HG03064 (cell line): ENCODE measurements around the gene MT1F.
"Not testable (repeated sequence)": the region's sequence is repeated elsewhere in the genome, so short reads cannot be mapped to it uniquely, and the experiment has no call there.

Source experiments
- ATAC-seq: cut with Tn5 transposase; IDR thresholded peaks from one replicate; pipeline ENCODE4 v1.9.1; 2021; ENCODE audit warnings: low read depth; ENCODE audit not compliant: unreplicated experiment

Gene MT1F

DNA sequence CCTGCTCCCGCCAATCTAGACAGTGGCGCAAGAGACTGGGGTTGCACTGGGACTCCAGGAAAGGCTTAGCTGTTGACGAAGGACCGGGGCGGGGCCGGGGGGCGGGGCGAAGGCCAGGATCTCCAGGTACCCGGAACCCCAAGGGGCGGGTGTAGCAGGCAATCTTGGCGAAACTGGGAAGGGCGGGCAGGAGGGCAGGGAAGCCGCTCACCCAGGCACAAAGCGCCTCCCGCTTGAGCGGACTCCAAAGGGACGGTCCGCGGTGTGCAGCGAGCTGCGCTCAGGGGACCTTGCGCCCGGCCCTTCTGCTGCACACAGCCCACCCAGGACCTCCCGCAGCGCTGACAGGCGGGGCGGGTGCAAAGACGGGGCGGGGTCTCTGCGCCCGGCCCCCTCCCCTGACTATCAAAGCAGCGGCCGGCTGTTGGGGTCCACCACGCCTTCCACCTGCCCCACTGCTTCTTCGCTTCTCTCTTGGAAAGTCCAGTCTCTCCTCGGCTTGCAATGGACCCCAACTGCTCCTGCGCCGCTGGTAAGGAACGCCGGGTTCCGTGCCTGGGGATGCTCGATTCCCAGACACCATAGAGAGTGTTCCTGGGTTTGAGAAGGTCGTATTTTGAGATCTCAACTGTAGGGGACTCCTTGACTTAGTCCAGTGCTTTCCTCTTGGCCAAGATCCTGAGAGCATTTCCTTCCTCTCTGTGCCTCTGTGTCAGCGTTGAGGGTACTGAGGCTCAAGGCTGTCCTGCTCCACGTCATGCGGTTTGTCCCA, at the start of gene MT1F:
Gene MT1F (plus strand): TSS at position 405 of the 772 bp plus-strand sequence. CDS start 100 bp downstream, at position 505.
- no peak for ATAC-seq

DNA sequence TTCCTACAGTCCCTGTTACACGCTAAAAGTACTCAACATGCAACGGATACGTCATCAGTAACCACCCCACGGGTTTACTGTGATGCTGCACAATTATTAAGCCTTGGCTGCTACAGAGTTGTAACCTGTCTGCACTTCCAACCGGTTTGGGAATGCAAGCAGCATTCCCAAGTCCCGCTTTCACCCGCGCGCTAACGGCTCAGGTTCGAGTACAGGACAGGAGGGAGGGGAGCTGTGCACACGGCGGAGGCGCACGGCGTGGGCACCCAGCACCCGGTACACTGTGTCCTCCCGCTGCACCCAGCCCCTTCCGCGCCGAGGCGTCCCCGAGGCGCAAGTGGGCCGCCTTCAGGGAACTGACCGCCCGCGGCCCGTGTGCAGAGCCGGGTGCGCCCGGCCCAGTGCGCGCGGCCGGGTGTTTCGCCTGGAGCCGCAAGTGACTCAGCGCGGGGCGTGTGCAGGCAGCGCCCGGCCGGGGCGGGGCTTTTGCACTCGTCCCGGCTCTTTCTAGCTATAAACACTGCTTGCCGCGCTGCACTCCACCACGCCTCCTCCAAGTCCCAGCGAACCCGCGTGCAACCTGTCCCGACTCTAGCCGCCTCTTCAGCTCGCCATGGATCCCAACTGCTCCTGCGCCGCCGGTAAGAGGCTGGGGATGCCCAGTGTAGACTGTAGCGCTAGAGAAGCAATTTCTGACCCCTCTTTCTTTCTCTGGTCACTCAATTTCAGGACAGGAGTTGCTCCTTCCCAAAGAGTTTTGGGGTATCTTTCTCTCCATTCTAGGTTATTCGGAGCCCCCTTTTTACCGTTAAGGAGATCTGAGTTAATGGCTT, 49.5 kb upstream of the MT1F start, which contains the start of gene MT2A:
Gene MT2A (plus strand): TSS at position 542 of the 833 bp plus-strand sequence. CDS start 72 bp downstream, at position 614.
- ATAC-seq, result peak; percentile 81

GRCh38 chr16:56608876-56609462, 48.8 kb upstream of the MT1F start:
- no peak for ATAC-seq

GRCh38 chr16:56609463-56609921, 48.3 kb upstream of the MT1F start:
- ATAC-seq, result no peak

- ATAC-seq, result no peak
Measured at GRCh38 chr16:56610017-56610608, 47.6 kb upstream of the MT1F start.

GRCh38 chr16:56610609-56611111, 47.1 kb upstream of the MT1F start:
- no peak for ATAC-seq

- ATAC-seq, result no peak
Measured at GRCh38 chr16:56611281-56611833, 46.4 kb upstream of the MT1F start.

- ATAC-seq, result no peak
Measured at GRCh38 chr16:56613706-56614105, 44.1 kb upstream of the MT1F start.

DNA sequence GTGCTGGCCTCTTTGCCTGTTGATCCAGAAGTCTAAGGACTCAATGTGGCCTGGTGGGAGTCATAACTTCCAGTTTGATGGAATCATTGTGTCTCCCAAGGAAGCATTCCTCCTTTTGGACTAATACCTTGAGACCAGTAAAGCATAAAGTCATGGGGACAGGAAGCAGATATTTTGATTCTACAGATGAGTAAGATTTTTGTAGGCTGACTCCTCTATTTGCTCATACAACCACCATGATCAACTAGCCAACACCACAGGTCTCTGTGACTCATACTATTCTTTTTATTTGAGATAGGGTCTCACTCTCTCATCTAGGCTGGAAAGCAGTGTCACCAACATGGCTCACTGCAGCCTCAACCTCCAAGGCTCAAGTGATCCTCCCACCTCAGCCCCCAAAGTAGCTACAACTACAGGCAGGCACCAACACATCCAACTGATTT, 43.2 kb upstream of the MT1F start:
- ATAC-seq, result no peak

DNA sequence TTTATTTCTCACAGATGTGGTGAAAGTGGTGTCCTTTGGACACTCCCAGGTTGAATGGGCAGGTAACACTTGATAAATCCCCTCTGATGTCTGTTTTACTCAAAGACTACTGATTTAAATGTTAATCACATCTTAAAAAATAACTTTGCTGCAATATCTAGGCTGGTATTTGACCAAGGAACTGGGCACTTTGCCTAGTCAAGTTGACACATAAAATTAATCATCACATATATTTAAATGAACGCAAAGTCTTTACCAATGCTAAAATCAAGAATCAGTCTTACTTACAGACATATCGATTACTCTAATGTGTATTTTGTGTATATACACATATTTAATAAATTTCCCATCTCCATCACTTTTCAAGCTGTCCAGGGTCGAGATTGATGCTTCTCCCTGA, 42.4 kb upstream of the MT1F start:
- ATAC-seq, result no peak

DNA sequence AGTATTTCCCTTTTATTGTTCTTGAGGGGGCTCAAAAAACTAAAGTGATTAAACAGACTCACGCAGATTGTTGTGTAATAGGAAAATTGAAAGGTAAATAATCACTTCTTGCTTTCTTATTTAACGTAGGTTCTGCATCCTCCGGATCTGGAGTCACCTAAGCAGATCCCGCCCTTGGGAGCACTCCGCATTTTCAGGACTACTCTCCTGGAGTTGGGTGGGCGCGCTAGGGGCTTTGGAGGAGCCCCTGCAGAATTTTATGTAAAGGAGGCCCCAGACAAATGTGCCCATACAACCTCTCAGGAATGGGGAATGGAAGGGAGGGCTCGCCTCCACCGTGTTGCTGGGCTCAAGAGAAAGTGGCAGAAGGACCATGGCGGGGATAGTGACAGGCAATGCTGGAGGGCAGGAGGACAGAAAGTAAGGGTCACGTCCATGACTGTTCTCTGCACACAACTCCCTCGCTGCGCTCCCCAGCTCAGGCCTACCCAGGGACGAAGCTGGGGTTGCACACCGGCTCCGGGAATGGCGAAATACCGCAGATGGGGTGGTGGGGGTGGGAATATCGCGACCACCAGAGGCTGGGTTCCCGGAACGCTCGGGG, 41.0 kb upstream of the MT1F start:
- no peak for ATAC-seq

GRCh38 chr16:56617212-56618085, 40.3 kb upstream of the MT1F start:
- ATAC-seq, result no peak

DNA sequence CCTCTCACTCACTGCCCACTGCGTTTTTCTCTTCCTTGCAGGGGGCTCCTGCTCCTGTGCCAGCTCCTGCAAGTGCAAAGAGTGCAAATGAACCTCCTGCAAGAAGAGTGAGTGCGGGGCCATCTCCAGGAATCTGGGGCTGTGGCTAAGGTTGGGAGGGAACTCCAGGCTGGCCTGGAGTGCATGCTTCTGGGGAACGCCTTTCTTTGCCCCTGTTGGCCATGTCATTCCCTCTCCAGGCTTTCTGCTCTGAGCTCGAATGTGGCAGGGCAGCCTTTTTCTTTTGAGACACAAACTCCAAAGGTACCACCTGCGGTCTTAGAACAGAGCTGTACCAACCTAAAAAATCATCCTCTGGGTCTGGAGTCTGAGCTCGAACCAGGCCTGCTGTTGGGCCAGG, 39.6 kb upstream of the MT1F start:
- ATAC-seq, result no peak

DNA sequence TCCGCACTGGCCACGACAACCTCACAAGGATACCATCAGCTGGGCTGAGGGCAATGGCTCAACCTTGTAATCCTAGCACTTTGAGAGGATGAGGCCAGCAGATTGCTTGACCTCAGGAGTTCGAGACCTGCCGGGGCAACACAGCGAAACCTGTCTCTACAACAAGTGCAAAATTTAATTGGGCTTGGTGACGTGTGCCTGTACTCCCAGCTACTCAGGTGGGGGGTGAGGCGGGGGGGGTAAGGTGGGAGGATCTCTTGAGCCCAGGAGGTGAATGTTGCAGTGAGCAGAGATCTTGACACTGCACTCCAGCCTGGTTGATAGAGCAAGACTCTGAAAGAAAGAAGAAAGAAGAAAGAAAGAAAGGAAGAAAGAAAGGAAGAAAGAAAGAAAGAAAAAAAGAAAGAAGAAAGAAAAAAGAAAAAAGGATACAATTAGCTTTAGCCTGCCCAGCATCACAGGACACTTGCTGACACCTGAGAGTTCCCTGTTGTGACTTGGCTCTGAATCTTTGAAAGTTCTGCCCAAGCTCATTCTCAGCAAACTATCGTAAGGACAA, 37.3 kb upstream of the MT1F start:
- ATAC-seq, result no peak

DNA sequence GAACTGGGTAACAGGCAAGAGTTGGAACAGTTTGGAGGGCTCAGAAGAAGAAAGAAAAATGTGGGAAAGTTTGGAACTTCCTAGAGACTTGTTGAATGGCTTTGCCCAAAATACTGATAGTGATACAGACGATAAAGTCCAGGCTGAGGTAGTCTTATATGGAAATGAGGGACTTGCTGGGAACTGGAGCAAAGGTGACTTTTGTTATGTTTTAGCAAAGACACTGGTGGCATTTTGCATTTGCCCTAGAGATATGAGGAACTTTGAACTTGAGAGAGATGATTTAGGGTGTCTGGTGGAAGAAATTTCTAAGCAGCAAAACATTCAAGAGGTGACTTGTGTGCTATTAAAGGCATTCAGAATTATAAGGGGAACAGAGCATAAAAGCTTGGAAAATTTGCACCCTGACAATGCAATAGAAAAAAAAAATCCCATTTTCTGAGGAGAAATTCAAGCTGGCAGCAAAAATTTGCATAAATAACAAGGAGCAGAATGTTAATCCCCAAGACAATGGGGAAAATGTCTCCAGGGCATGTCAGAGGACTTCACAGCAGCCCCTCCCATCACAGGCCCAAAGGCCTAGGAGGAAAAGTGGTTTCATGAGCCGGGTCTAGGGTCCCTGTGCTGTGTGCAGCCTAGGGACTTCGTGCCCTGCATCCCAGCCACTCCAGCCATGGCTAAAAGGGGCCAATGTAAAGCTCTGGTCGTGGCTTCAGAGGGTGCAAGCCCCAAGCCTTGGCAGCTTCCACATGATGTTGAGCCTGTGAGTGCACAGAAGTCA, 35.9 kb upstream of the MT1F start:
- ATAC-seq, result not testable (repeated sequence)

DNA sequence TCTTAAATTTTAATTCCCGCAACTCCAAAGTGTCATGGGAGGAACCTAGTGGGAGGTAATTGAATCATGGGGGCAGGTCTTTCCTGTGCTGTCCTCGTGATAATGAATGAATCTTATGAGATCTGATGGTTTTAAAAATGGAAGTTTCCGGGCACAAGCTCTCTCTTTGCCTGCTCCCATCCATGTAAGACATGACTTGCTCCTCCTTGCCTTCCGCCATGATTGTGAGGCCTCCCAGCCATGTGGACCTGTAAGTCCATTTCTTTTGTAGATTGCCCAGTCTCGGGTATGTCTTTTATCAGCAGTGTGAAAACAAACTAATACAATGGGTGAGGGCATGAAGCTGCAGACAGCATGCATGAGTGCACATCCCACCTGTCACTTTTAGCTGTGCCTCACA, 34.6 kb upstream of the MT1F start:
- not testable (repeated sequence) for ATAC-seq

DNA sequence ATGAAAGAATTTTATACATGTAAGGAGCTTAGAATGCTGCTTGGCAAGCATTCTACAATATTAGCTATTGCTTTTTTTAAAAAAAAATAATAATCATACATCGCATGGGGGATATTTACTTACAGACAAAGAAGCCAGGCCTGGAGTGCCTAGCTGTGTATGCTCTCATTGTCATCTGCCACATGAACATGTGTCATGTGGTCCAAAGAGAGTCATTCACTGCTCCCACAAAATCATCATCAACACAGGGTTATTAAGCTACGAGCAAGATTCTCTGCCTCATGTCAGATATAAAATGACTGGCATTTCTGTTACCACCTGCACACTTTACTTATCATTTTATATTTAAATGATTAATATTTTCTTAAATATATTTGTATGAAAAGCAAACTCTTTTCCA, 34.1 kb upstream of the MT1F start:
- ATAC-seq, result no peak
